ENCODE data around the gene SYNE1. TPM values are rescaled to one million over a fixed set of nuclear protein-coding genes. Genes with fewer than 3 reads are reported as not detected.

The SYNE1 gene
- total RNA-seq: 111 and 120 TPM in 2 replicates

GRCh38 chr6:152637296-152638047 is at the start of gene SYNE1:
TSS of gene SYNE1 (minus strand) at chr6:152637362. CDS start at chr6:152628331, 9,031 bp downstream.

Other genes with a start within 250 kb of the SYNE1 start
- under 0.01 and 0.65 TPM in 2 replicates for gene MYCT1, start 60.5 kb upstream of the SYNE1 start, total RNA-seq
- gene VIP, start 113.4 kb upstream of the SYNE1 start, total RNA-seq: not detected in 2 replicates